COR-L47 (cell line): ENCODE data around the gene CNTNAP2.
"Not testable (repeated sequence)": the region's sequence is repeated elsewhere in the genome, so short reads cannot be mapped to it uniquely, and the experiment has no call there.

Experiments
- DNase-seq: peaks from one replicate; lab custom pipeline; 2025; lab: John Stamatoyannopoulos, UW

CNTNAP2 gene

DNA sequence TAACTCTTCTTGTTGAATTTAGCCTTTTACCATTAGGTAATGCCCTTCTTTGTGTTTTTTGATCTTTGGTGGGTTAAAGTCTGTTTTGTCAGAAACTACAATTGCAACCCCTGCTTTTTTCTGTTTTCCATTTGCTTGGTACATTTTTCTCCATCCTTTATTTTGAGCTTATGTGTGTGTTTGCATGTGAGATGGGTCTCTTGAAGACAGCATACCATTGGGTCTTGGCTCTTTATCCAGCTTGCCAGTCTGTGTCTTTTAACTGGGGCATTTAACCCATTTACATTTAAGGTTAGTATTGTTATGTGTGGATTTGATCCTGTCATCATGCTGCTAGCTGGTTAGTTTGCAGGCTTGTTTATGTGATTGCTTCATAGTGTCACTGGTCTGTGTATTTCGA lies 997.9 kb downstream of the CNTNAP2 start:
- not testable (repeated sequence) for DNase-seq

DNA sequence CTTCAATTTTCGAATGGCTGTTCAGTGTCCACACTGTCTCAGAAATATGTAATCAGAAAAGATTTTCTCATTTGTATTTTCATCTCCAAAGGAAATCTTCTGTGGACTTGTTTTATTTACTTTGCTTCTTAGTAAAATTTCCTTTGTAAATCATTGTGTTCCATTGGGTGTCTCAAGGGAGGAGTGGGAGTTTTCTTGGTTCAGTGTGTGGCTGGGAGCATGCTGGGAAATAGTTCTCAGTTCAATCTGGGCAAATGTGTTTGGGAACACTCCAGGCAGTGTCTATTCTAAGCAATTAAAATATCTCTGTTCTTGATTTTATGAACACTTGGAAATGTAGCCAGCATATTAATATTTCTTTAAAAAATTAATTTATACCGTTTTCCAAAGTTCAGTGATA lies 1019.8 kb downstream of the CNTNAP2 start:
- no peak for DNase-seq

DNA sequence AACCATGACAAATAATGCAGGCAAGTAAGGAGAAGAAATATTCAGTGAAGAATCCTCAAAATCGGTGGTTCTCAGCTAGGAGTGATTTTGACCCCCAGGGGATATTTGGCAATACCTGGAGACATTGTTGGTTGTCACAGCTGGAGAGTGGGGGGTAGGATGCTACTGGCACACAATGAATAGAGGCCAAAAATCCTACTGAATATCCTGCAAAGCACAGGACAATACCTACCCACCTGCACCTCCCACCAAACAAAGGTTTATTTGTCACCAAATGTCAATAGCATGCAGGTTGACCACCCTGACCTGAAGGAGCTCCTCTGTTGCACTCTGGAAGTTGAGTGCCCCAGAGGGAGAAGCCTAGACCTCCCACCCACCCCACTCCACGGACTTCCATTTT lies 1028.6 kb downstream of the CNTNAP2 start:
- DNase-seq = peak; percentile 65

DNA sequence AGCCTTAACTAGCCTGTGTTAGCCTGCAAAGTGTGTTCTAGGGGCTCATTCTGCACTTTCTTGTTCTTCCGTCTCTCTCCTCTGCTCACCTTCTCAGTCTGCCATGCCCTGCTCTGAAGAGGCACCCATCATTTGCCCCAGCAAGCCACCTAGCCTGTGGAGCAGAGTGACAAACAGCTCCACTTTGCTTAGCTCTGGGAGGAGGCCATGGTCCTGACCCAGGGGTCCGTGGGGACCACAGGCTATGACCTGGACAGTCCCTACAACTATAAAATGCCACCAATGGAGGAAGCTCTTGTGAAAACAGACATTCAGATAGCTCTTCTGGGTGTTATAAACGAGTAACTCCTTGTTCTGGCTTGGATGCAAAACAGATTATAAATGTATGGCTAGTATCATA lies 1029.6 kb downstream of the CNTNAP2 start:
- no peak for DNase-seq

DNA sequence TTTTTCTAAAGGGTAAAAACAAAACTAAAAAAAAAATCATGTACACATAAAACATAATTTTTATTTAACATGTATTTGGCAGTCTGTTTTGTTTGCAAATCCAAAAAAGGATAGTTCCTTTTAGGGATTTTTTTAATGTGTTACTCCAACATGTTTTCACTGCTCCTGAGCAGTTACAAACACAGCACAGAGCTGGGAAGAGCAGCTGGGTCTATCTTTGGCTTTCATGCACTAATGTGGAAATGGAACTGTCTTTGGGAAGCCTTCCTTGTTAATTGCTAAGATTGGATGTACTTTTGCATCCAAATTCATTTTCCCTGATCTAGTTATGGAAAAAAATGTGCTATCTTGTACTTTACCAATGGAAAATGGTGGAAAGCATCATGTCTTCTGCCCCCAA lies 1035.1 kb downstream of the CNTNAP2 start:
- peak; percentile 21 for DNase-seq

DNA sequence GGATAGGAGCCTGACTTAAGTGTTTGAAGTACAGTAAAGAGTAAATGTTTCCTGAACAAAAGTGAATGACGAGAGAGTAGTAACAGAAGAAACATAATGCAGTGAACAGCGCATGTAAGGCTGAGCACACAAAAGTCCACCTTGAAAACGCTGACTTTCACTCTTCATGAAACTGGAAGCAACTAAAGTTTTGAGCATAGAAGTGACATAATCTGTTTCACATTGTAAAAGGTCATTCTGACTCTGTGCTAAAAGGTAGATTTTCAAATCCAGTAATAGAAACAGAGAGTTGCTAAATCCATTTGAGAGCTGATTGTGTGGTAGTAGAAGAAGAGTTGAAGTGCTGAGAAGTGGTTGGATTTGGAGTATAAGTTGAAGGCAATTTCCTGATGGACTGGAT lies 1037.0 kb downstream of the CNTNAP2 start:
- no peak for DNase-seq

DNA sequence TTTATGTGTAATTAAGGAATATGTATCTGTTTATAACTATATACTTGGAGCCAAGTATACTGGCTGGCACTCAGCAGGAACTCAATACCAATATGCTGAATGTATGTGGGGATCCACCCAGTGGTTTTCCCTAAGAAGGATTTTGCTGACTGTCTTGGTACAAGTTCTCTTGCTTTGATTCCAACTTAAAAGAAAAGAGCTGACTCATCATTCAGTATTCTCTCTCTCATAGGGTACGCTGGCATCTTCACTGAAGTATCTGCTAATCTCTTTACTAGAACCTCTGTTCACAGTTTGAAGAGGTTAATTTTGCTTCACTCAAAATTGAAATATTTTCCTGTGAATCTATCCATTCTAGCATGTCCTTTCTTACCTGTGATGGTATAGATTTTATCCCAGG lies 1044.8 kb downstream of the CNTNAP2 start:
- no peak for DNase-seq

DNA sequence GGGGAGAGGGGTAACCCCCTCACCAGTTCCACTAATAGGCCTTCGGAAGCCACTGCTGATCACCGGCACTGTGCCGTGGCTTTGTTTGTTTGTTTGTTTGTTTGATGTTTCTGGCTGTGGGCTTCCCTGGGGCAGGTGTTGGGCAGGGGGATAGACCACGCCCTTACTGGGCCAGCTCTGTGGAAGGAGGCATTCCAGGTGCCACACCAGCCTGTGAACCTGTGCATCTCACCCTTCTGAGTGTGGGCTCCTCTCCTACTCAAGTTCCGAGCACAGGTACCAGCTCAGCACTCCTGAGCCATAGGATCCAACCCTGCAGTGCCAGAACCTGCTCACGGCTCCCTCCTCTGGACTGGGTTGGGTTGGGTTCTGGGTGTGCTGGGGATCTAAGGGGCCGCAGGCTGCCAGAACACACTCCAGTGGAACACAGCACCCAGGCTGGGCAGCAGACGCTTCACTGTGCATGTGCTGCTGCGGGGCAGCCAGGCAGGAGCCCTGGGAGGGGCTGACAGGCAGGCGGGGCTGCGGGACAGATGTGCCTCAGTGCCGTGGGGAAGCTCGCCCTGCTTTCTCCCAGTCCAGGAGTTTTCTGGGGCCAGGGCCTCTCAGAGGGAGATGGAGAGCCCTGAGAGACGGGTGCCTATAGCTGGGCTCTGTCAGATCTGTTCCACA lies 1053.9 kb downstream of the CNTNAP2 start:
- DNase-seq = no peak

DNA sequence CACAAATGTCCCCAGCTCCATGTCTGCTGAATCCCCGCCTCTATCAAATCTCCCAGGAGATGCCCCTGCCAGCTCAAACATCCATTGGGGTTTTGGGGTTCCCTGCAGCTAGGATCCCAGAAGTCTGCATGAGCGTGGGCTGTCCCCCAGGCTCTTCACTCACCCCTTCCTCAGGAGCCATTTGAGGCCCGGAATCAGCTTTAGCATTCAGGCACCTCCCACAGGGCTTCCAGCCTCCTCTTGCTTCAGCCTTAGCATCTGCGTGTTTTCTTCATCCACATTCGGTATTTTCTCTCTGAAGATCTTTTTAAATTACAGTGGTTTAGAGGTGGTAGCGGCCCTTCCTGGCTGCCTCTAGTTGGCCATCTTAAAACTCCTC lies 1054.4 kb downstream of the CNTNAP2 start:
- no peak for DNase-seq

DNA sequence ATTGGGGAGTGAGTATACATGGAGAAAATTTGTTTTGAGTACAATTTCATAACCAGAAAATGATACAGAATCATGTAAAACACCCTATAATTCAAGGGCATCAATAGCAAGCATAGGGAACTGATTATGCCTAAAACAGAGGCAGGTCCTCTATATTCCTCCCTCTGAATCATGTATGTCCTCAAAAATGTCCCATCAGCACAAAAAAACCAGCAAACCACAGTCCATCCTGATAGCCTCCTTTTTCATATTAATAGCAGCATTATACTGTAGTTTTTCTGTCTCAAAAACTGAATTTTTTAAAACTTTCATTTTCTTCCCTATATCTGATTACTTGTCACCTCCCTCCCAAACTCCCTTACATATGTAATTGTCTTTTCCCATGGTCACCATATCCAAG lies 1057.3 kb downstream of the CNTNAP2 start:
- DNase-seq = no peak

DNA sequence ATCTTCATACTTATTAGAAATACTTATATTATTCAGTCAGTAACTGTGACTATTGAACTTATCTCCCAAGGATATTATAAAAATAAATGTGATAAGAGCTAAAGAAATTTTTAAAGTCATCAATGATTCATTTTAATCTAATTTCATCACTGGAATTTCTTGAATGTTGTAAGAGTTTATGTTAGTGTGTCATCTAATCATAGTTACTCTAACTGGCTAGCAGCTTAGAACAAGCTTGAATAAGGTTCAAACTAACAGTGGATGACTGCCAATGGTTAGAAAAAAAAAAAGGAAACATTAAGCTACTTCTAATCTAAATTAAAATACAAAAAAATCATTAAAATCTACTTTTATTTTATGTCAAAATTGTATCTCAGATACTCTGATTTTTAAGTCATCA lies 1066.3 kb downstream of the CNTNAP2 start:
- DNase-seq = no peak

DNA sequence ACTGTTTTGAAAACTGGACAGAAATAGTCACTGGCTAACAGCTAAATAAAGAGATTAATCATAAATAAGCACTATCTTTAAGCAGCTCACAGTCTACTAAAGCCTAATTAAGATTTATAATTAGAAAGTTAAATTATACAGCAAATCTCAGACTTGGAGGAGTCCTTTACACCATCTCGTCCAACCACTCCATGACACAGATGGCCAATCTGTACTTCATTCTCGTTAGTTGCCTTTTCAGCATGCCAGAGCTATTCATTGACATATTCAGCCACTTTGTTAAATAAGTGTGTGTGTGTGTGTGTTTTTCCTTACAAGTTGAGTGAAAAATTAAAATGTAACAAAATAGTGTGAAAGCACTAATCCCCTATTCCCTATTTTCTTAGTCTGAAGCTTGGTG lies 1066.7 kb downstream of the CNTNAP2 start:
- no peak for DNase-seq

DNA sequence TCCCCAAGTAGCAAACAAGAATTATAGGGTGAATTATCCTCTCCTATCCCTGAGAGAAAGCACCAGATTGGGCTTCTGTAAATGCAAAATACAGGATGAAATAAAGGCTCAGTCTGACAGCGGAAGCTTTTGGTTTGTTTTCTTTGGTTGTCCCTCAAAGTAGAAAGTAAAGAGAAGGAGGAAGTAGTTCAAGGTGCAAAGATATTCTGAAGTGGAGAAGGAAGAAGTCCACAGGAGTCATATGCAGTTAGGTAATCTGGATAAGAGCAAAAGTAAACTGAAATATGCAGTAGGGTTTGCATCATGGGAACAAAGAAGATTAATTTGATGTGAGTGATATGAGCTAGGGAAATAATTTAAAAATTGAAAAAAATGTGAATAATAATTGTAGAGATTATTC lies 1071.9 kb downstream of the CNTNAP2 start:
- DNase-seq = no peak

DNA sequence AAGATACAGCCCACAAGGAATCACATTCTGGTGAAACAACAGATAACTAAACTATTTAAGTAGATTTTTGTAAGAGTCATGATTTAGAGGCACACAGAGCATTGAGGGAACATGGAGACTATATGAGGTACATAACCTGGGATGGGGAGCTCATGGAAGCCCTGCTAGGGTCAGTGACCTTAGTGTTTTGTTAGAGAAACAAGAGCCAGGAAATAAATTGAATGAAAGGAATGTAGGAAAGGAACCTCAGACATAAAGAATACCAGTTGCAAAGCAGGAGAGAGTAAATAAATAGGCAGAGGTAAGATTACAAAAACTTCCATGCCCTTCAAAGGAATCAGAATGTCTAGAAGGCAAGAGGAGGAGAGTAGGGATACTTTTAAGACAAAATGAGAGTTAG lies 1076.9 kb downstream of the CNTNAP2 start:
- DNase-seq = no peak

DNA sequence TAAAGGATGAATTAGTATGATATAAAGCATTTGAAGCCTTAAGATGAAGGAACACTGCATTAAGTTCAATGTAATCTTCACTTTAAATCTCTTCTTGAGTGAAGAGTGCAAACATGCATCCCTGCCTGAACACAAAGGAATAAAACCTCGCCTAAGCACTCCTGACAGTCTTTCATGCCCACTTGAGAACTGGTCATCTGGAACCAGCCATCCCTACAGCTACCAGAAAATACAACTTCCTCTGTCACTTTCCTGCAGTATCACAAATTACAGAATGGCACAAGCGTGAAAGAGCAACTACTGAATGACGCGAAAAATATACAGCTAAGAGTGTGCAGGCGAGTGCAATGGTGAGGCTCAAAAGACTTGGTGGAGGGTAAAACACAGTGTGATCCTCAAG lies 1079.9 kb downstream of the CNTNAP2 start:
- no peak for DNase-seq

DNA sequence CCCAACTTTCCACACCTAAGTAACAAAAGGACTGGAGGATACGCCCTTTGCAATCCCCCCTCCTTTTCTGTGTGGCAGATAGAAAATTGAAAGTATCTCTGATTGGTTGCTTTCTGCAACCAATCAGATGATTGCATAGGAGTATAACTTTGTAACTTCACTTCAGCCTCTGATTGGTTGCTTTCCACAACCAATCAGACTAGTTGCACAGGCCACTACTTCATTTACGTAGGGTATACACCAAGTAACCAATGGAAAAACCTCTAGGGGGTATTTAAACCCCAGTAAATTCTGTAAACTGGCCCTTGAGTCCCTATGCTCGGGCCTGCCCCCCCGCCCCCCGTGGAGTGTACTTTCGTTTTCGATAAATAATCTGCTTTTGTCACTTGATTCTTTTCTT lies 1080.4 kb downstream of the CNTNAP2 start:
- no peak for DNase-seq

DNA sequence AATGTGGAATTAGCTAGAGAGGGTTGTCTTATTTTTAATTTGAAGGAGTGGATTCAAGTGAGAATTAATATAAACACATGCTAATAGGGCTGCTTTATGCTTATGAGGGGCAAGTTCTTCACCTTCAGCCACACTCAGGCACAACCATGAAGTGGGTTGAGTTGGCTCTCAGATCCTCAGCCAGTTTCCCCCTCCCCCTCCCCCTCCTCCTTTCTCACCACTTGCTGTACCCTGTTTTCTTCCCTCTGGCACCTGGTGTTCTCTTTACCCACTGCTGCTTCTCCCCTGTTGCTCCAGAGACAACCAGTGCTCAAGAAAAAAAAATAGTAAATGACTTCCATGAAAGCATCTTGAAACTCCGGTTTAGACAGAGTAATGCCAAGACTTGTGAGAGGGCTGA lies 1083.3 kb downstream of the CNTNAP2 start:
- no peak for DNase-seq

DNA sequence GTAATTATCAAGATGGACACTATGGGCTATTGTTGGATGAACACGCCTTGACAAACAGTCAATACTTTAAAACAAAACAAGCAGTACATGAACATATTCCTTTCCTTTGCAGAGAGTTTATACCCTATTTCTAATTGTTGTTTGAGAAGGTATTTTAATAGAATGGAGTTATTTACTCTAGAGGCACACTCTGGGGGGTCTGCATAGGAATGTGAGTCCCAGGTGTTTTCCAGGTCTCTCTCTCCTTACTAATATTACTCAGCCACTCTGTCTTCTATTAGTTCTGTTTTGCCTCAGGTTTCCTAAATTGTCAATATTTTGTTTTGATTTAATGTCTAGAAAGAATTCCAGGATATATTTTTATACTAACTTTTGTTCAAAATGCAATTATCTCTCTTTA lies 1091.4 kb downstream of the CNTNAP2 start:
- DNase-seq = no peak

DNA sequence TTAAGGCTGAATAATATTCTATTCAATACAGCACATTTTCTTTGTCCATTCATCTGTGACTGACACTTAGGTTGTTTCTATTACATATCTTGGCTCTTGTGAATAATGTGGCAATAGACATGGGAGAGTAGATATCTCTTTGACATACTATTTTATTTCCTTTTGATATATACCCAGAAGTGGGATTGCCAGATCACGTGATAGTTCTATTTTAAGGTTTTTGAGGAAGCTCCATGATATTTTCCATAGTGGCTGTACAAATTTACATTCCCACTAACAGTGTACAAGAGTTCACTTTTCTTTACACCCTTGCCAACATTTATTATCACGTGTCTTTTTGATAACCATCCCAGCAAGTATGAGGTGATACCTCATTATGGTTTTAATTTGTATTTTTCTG lies 1114.7 kb downstream of the CNTNAP2 start:
- DNase-seq = no peak

DNA sequence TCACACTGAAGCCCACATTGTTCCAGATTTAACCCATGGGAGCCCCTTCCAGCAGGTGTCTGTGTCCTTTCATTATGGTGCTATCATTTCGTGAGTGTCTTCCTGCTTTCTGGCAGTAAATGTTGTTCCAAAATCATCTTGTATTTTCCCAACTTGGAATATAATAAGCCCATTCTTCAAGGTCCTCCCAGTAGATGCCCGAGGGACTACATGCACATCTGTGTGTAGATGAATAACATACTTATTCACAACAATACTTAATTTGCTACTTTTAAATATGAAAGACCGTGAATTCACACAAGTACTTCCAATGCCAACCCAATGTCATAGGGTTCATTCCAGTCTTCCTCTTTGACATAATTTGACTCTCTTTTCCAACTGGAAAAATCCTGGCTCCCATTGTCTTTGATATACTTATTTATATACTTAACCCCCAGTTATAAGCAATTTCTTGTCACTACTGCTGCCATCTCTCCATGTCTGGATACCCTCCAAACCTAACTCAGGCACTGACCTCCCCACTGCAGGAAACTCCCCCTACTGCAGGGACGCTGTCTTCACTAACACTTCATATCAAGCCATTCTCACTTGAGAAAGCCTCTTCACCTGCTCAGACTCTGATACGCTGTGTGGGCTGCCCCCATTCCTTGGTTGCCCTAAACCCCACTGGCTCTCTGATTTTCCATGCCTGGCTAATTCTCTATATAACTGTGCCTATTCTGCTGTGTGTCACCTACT lies 1119.2 kb downstream of the CNTNAP2 start:
- no peak for DNase-seq

DNA sequence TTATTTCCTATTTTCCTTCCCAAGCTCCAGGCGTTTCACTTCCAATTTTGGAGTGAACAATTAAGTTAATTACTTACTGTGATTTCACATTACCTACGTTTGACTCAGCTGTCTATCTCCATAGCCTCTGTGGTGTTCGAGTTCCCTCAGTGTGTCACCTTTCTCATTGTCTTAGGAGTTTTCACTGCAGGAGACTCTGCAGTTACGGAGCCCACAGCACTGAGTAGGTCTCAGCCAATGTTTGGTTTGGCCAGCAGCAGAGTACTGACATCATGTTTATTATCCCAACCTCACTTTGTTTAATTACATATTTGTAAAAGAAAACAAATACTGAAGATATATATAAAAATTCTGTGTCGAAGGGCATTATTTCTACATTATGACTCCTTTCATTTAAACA lies 1123.9 kb downstream of the CNTNAP2 start:
- DNase-seq = peak; percentile 51

DNA sequence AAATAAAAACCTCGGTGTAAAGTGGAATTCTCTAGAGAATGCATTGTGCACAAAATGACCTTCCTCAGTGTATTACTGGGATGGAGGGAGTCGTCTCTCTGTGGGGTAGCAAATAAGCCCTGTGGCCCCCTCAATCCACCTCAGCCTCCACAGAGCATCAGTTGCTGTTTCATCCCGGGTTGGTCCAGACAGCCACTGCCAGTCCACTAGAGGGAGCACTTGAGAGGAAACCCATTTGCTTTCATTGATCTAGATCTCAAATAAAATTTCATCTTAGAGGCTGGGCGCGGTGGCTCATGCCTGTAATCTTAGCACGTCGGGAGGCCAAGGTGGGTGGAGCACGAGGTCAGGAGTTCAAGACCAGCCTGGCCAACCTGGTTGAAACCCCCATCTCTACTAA lies 1128.7 kb downstream of the CNTNAP2 start:
- DNase-seq = no peak

DNA sequence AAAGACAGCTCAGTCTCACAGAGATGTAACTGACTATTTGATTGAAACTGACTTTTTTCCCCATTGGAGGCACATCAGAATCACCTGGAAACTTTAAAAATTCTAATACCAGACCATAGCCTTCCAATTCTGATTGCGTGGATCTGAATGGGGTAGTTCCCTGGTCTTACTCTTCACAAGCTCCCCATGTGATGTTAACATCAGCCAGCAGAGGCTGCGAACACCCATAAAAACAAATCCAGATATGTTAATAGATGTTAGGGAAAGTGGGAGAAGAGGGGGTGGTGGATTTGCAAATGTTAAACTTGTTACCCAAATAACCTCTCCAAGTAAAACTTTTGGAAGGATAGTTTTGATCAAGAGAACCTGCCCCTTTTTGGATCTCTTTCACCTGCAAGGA lies 1133.4 kb downstream of the CNTNAP2 start:
- DNase-seq = no peak

DNA sequence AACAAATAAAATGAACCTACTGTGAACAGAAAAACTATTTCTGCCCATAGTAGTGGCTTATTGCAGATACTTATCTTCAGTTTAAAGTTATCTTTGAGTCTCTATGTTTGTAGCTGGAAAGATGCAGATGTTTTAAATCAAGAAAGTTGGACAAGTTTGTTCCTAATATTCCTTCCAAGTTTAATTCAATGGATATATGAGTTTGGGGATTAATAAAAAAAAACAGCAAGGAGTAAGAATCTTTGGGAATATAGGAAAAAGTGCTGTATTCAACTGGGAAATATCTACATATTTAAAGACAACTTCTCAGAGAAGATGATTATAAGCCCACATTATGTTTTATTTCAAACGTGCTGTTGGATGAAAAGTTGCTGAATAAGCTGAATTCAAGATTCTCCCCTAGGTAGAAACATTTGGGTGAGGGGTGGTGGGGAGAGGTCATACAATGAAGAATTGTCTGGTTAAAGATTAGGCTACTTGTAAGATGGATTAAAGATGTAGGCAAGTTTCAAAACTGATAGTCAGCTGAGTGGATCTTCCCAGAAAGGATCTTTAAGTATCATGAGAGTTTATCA lies 1135.2 kb downstream of the CNTNAP2 start:
- no peak for DNase-seq
